Fibroblast of lung (primary cell): ENCODE results near the gene AGRN.

ENCODE experiments used
- EZH2 ChIP-seq: IDR thresholded peaks from 2 replicates; pipeline ENCODE4 v1.5.1; 2012; ENCODE audit warnings: low read length, control low read depth, mild to moderate bottlenecking; ENCODE audit errors: missing control alignments
- TF ChIP-seq, protein P1 (sequence below), 2 donors: IDR thresholded peaks in 1 of 2; conservative IDR thresholded peaks in 1 of 2; 1 replicate in 1 of 2; 2 replicates in 1 of 2; pipeline ENCODE4 v1.5.1; 2011 to 2012; ENCODE audit warnings: low read length in 2 of 2, control low read depth in 1 of 2, inconsistent platforms in 1 of 2, low read depth in 1 of 2, mild to moderate bottlenecking in 1 of 2

DNA sequence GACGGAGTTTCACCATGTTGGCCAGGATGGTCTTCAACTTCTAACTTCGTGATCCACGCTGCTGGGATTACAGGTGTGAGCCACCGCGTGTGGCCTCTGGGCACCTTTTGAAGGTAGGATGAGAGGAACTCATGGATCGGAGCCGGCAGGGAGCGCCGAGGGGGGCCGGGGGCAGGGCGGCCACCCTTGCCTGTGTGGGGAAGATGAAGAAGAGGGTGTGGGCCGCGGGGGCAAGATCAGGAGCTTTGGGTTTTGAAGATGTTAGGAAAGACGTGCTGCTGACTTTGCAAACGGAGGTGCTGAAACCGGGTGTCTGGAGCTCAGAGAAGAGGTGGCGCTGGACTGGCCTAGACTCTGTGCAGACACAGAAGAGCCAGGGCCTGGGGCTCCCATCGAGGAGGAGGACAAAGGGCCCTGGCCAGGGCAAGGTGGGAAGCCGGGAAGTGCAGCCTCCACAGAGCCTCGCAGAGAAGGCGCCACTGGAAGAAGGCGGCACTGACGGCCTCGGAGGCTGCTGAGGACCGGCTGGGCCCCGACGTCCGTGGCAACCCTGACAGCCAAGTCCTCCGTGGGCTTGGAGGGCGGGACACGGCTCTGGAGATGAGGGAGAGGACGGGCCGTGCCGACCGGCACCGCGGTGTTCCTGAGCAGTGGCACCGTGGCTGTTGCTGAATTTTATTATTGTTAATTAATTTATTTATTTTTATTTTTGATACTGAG is 40.5 kb downstream of the AGRN start:
- TF ChIP-seq, protein P1, sequence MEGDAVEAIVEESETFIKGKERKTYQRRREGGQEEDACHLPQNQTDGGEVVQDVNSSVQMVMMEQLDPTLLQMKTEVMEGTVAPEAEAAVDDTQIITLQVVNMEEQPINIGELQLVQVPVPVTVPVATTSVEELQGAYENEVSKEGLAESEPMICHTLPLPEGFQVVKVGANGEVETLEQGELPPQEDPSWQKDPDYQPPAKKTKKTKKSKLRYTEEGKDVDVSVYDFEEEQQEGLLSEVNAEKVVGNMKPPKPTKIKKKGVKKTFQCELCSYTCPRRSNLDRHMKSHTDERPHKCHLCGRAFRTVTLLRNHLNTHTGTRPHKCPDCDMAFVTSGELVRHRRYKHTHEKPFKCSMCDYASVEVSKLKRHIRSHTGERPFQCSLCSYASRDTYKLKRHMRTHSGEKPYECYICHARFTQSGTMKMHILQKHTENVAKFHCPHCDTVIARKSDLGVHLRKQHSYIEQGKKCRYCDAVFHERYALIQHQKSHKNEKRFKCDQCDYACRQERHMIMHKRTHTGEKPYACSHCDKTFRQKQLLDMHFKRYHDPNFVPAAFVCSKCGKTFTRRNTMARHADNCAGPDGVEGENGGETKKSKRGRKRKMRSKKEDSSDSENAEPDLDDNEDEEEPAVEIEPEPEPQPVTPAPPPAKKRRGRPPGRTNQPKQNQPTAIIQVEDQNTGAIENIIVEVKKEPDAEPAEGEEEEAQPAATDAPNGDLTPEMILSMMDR (conservative IDR thresholded peaks at IDR 0.05 in 1 of 2, IDR thresholded peaks at IDR 0.05 in 1 of 2; ENCODE audit: low read depth in 1 of 2, low read length in 2 of 2): no peak
- no peak for TF ChIP-seq EZH2
